ENCODE data around the gene CEP85. TPM values are rescaled to one million over a fixed set of nuclear protein-coding genes. Genes with fewer than 3 reads are reported as not detected.
"Not testable (repeated sequence)": the region's sequence is repeated elsewhere in the genome, so short reads cannot be mapped to it uniquely, and the experiment has no call there.

Gene CEP85
- total RNA-seq, 2 experiments from 2014 or later = 48.7 to 49.1 TPM

GRCh38 chr1:26291939-26292338, 57.9 kb downstream of the CEP85 start:
- Mint-ChIP-seq H3K4me1 (ENCODE audit: low read depth) (peaks cover 53% of the 10 kb centered on the region), H3K27me3 (ENCODE audit: low read depth) (no peaks in the 10 kb centered on the region), H3K36me3 (ENCODE audit: low read depth) (peaks cover 33% of the 10 kb centered on the region), H3K9me3 (ENCODE audit: insufficient read depth) (no peaks in the 10 kb centered on the region), H3K4me3 (no peak overlapping the region), H3K27ac (peak overlapping the region; percentile 96)
- no peak for DNase-seq
- no peak for ATAC-seq
- CTCF ChIA-PET = interaction anchor here (0.8 to 1.2 kb wide), 3 partner anchors 11 to 30 kb away, joined by 3 to 4 read pairs (median 3); partner anchors contain the start of gene UBXN11
- POLR2A ChIA-PET = interaction anchor here (19.5 kb wide), 1 partner anchor 26 kb away, joined by 409 read pairs; the partner anchor contains the start of gene CD52

GRCh38 chr1:26292735-26293134, 58.7 kb downstream of the CEP85 start:
- Mint-ChIP-seq H3K27ac (peak overlapping the region; percentile 4), H3K4me1 (ENCODE audit: low read depth) (peaks cover 45% of the 10 kb centered on the region), H3K36me3 (ENCODE audit: low read depth) (peaks cover 33% of the 10 kb centered on the region)
- H3K9me3 Mint-ChIP-seq (ENCODE audit: insufficient read depth); H3K4me3 Mint-ChIP-seq; ATAC-seq; DNase-seq; H3K27me3 Mint-ChIP-seq (ENCODE audit: low read depth): not testable (repeated sequence)
- ChIA-PET POLR2A (interaction anchor here (19.5 kb wide), 1 partner anchor 25 kb away, joined by 409 read pairs; the partner anchor contains the start of gene CD52), CTCF (interaction anchor here (1.0 kb wide), 1 partner anchor 10 kb away, joined by 3 read pairs; no protein-coding TSS in a partner anchor)

- ATAC-seq (no peak), DNase-seq (no peak)
- H3K4me3 Mint-ChIP-seq = no peak overlapping the region
- H3K27me3 Mint-ChIP-seq (ENCODE audit: low read depth) = no peaks in the 10 kb centered on the region
- H3K9me3 Mint-ChIP-seq (ENCODE audit: insufficient read depth) = no peaks in the 10 kb centered on the region
- ChIA-PET CTCF (interaction anchor here (0.7 kb wide), 1 partner anchor 9 kb away, joined by 3 read pairs; no protein-coding TSS in a partner anchor), POLR2A (interaction anchor here (1.0 kb wide), 1 partner anchor 9 kb away, joined by 3 read pairs; no protein-coding TSS in a partner anchor)
- H3K27ac Mint-ChIP-seq = peak overlapping the region; percentile 69
- peaks cover 33% of the 10 kb centered on the region for H3K36me3 Mint-ChIP-seq (ENCODE audit: low read depth)
- peaks cover 34% of the 10 kb centered on the region for H3K4me1 Mint-ChIP-seq (ENCODE audit: low read depth)
Measured at GRCh38 chr1:26293911-26294463, 60.0 kb downstream of the CEP85 start.

- Mint-ChIP-seq H3K4me3 (no peak overlapping the region), H3K36me3 (ENCODE audit: low read depth) (peaks cover 30% of the 10 kb centered on the region), H3K4me1 (ENCODE audit: low read depth) (peaks cover 30% of the 10 kb centered on the region), H3K27me3 (ENCODE audit: low read depth) (no peaks in the 10 kb centered on the region), H3K9me3 (ENCODE audit: insufficient read depth) (no peaks in the 10 kb centered on the region), H3K27ac (peak overlapping the region; percentile 25)
- POLR2A ChIA-PET = interaction anchor here (6.2 kb wide), 1 partner anchor 7 kb away, joined by 40 read pairs; no protein-coding TSS in a partner anchor
- ATAC-seq (no peak), DNase-seq (no peak)
- CTCF ChIA-PET = interaction anchor here (1.7 kb wide), 1 partner anchor 22 kb away, joined by 4 read pairs; the partner anchor contains the start of gene CD52
Measured at GRCh38 chr1:26295194-26296138, 61.5 kb downstream of the CEP85 start.

- ChIA-PET POLR2A (interaction anchor here (1.2 to 6.2 kb wide), 2 partner anchors 8 to 10 kb away, joined by 3 to 40 read pairs; partner anchors contain the start of gene UBXN11), CTCF (interaction anchor here (1.2 to 1.7 kb wide), 2 partner anchors 21 to 25 kb away, joined by 3 to 4 read pairs; partner anchors contain the start of gene CD52)
- no peaks in the 10 kb centered on the region for H3K9me3 Mint-ChIP-seq (ENCODE audit: insufficient read depth)
- H3K4me3 Mint-ChIP-seq = no peak overlapping the region
- H3K27me3 Mint-ChIP-seq (ENCODE audit: low read depth) = no peaks in the 10 kb centered on the region
- H3K27ac Mint-ChIP-seq = peak overlapping the region; percentile 25
- ATAC-seq (no peak), DNase-seq (no peak)
- peaks cover 30% of the 10 kb centered on the region for H3K4me1 Mint-ChIP-seq (ENCODE audit: low read depth)
- peaks cover 27% of the 10 kb centered on the region for H3K36me3 Mint-ChIP-seq (ENCODE audit: low read depth)
Measured at GRCh38 chr1:26296340-26297056, 62.5 kb downstream of the CEP85 start.

GRCh38 chr1:26297057-26297790, 63.2 kb downstream of the CEP85 start:
- DNase-seq (no peak), ATAC-seq (no peak)
- ChIA-PET CTCF (interaction anchor here (1.2 to 1.7 kb wide), 2 partner anchors 20 to 24 kb away, joined by 3 to 4 read pairs; partner anchors contain the start of gene CD52), POLR2A (interaction anchor here (0.9 to 6.2 kb wide), 3 partner anchors 9 to 20 kb away, joined by 3 to 40 read pairs (median 3); partner anchors contain the start of genes CD52 and UBXN11)
- Mint-ChIP-seq H3K4me3 (no peak overlapping the region), H3K4me1 (ENCODE audit: low read depth) (peaks cover 22% of the 10 kb centered on the region), H3K9me3 (ENCODE audit: insufficient read depth) (no peaks in the 10 kb centered on the region), H3K27ac (no peak overlapping the region), H3K27me3 (ENCODE audit: low read depth) (no peaks in the 10 kb centered on the region), H3K36me3 (ENCODE audit: low read depth) (peaks cover 21% of the 10 kb centered on the region)

- no peak for DNase-seq
- ChIA-PET CTCF (no interaction called here), POLR2A (interaction anchor here (0.9 to 6.2 kb wide), 3 partner anchors 8 to 20 kb away, joined by 3 to 40 read pairs (median 3); partner anchors contain the start of genes CD52 and UBXN11)
- Mint-ChIP-seq H3K4me3 (no peak overlapping the region), H3K4me1 (ENCODE audit: low read depth) (peaks cover 22% of the 10 kb centered on the region), H3K36me3 (ENCODE audit: low read depth) (peaks cover 19% of the 10 kb centered on the region), H3K9me3 (ENCODE audit: insufficient read depth) (no peaks in the 10 kb centered on the region), H3K27me3 (ENCODE audit: low read depth) (no peaks in the 10 kb centered on the region), H3K27ac (no peak overlapping the region)
- ATAC-seq = no peak
Measured at GRCh38 chr1:26297791-26298124, 63.8 kb downstream of the CEP85 start.

- DNase-seq = no peak
- POLR2A ChIA-PET = interaction anchor here (0.9 to 6.2 kb wide), 2 partner anchors 12 to 16 kb away, joined by 3 to 40 read pairs; no protein-coding TSS in a partner anchor
- H3K4me3 Mint-ChIP-seq = no peak overlapping the region
- ATAC-seq = no peak
- H3K36me3 Mint-ChIP-seq (ENCODE audit: low read depth) = peaks cover 4% of the 10 kb centered on the region
- H3K27me3 Mint-ChIP-seq (ENCODE audit: low read depth) = no peaks in the 10 kb centered on the region
- peaks cover 32% of the 10 kb centered on the region for H3K4me1 Mint-ChIP-seq (ENCODE audit: low read depth)
- CTCF ChIA-PET = interaction anchor here (1.3 to 2.4 kb wide), 5 partner anchors 12 to 25 kb away, joined by 4 to 10 read pairs (median 8); no protein-coding TSS in a partner anchor
- H3K9me3 Mint-ChIP-seq (ENCODE audit: insufficient read depth) = no peaks in the 10 kb centered on the region
- peak overlapping the region; percentile 63 for H3K27ac Mint-ChIP-seq
Measured at GRCh38 chr1:26300578-26301275, 66.7 kb downstream of the CEP85 start.

GRCh38 chr1:26302733-26303405, 68.9 kb downstream of the CEP85 start:
- H3K36me3 Mint-ChIP-seq (ENCODE audit: low read depth) = peaks cover 2% of the 10 kb centered on the region
- no peak for DNase-seq
- H3K27ac Mint-ChIP-seq = no peak overlapping the region
- no peaks in the 10 kb centered on the region for H3K27me3 Mint-ChIP-seq (ENCODE audit: low read depth)
- H3K4me3 Mint-ChIP-seq = no peak overlapping the region
- H3K4me1 Mint-ChIP-seq (ENCODE audit: low read depth) = peaks cover 50% of the 10 kb centered on the region
- no peaks in the 10 kb centered on the region for H3K9me3 Mint-ChIP-seq (ENCODE audit: insufficient read depth)
- ChIA-PET POLR2A (interaction anchor here (0.5 to 1.9 kb wide), 2 partner anchors 11 to 14 kb away, joined by 3 to 8 read pairs; no protein-coding TSS in a partner anchor), CTCF (interaction anchor here (1.2 kb wide), 1 partner anchor 10 kb away, joined by 3 read pairs; no protein-coding TSS in a partner anchor)
- no peak for ATAC-seq

Measured in activated CD8-positive, alpha-beta T cell treated with anti-CD3 and anti-CD28 coated beads, Interleukin-2, amount 10 ng/mL, durations not matched to agents 7 days and 5 days (primary cell).